Loucy (cell line): Measurements from ENCODE around the gene KRT4.

ENCODE experiments used
- EZH2phosphoT487 ChIP-seq: fragments of 200-600 bp; IDR thresholded peaks from 2 replicates; pipeline ENCODE4 v1.6.1; 2018; ENCODE audit warnings: antibody characterized with exemption, mild to moderate bottlenecking, moderate library complexity, borderline replicate concordance
- TF ChIP-seq, protein P1 (sequence below): fragments of 200-600 bp; sonication (generic); conservative IDR thresholded peaks from 2 replicates; pipeline ENCODE4 v1.5.1; 2014; ENCODE audit warnings: mild to moderate bottlenecking, antibody characterized with exemption, low read length

DNA sequence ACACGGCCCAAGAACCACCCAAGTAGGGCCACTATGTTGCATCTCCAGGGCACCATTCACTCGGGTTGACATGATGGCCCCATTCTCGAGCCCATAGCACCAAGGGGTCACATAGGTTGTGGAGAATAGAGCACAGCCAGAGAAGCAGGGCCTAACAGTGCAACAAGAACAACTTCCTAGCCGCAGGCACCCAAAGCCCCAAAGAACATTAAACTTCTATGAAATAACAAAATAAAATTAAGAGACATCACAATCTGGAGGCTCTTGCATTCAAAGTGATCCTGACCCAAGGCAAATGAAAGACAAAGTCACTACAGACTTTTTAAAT is 1.9 kb downstream of the KRT4 start:
- TF ChIP-seq, protein P1, sequence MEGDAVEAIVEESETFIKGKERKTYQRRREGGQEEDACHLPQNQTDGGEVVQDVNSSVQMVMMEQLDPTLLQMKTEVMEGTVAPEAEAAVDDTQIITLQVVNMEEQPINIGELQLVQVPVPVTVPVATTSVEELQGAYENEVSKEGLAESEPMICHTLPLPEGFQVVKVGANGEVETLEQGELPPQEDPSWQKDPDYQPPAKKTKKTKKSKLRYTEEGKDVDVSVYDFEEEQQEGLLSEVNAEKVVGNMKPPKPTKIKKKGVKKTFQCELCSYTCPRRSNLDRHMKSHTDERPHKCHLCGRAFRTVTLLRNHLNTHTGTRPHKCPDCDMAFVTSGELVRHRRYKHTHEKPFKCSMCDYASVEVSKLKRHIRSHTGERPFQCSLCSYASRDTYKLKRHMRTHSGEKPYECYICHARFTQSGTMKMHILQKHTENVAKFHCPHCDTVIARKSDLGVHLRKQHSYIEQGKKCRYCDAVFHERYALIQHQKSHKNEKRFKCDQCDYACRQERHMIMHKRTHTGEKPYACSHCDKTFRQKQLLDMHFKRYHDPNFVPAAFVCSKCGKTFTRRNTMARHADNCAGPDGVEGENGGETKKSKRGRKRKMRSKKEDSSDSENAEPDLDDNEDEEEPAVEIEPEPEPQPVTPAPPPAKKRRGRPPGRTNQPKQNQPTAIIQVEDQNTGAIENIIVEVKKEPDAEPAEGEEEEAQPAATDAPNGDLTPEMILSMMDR = no peak
- TF ChIP-seq EZH2phosphoT487 = no peak
